ENCODE results near the gene OBP2B. TPM values are rescaled to one million over a fixed set of nuclear protein-coding genes. Genes with fewer than 3 reads are reported as not detected.

Gene OBP2B
- total and polyA plus RNA-seq, 11 donors: 0.38 TPM; not detected in 10

DNA sequence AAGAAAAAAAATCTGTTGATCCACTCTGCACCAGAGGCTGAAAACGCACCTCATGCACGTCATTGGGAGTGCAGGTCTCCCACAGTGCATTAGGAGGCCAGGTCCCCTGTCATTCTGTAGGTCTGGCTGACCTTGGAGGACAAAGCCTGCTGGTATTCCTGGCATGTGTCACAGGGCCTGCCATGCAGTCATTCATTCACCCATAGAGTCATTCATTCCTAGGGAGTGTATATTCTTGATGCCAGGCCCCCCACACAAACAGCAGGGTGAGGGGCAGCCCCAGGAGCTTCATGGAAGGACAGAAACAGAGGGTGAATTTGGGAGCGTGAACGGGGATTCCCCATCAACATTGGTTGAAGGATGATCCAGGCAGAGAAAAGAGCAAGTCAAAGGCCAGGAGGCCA is 47.5 kb downstream of the OBP2B start:
- H3K27ac ChIP-seq: peak overlapping the region in 1 of 12 donors; percentile 3

DNA sequence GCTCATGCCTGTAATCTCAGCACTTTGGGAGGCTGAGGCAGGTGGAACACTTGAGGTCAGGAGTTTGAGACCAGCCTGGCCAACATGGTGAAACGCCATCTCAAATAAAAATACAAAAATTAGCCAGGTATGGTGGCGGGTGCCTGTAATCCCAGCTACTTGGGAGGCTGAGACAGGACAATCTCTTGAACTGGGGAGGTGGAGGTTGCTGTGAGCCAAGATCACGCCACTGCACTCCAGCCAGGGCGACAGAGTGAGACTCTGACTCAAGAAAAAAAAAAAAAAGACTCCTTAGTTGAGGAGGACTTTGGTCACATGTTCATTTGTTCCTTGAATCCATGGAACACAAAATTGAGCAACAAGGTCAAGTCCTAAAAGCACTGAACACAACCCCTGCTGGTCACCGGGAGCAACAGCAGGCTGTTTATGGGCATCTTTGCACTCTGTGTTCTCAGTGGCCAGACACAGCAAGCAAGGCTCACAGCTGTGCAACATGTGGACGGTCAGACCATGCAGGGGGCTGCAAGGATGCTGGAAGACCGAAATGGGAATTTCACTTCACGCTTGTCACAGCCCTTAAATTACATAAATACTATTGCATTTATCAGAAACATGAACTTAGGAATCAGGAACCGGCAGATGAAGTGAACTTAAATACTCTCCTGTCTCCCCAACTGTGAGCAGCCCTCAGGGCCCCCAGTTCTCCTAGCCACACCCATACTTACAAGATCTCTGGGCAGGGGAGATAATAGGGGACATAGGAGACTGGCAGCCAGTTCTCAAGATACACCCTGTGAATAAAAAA is 48.1 kb downstream of the OBP2B start:
- TF ChIP-seq, protein P1, sequence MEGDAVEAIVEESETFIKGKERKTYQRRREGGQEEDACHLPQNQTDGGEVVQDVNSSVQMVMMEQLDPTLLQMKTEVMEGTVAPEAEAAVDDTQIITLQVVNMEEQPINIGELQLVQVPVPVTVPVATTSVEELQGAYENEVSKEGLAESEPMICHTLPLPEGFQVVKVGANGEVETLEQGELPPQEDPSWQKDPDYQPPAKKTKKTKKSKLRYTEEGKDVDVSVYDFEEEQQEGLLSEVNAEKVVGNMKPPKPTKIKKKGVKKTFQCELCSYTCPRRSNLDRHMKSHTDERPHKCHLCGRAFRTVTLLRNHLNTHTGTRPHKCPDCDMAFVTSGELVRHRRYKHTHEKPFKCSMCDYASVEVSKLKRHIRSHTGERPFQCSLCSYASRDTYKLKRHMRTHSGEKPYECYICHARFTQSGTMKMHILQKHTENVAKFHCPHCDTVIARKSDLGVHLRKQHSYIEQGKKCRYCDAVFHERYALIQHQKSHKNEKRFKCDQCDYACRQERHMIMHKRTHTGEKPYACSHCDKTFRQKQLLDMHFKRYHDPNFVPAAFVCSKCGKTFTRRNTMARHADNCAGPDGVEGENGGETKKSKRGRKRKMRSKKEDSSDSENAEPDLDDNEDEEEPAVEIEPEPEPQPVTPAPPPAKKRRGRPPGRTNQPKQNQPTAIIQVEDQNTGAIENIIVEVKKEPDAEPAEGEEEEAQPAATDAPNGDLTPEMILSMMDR (IDR thresholded peaks at IDR 0.05): peak; percentile 57 to 83 (median 70)
- no peak for TF ChIP-seq POLR2A (IDR thresholded peaks at IDR 0.05)
- H3K4me1 ChIP-seq: peaks cover 0 to 41% (median 16%) of the 10 kb centered on the region in 12 donors
- no peaks in the 10 kb centered on the region for H3K9me3 ChIP-seq
- no peak overlapping the region for H3K4me3 ChIP-seq
- peaks cover 0 to 31% (median 0%) of the 10 kb centered on the region in 9 donors for H3K36me3 ChIP-seq
- peak; percentile 65 to 77 (median 76) for ATAC-seq
- peak in 2 of 5 donors; percentile 67 to 79 for DNase-seq
- H3K27me3 ChIP-seq: no peaks in the 10 kb centered on the region
- intact Hi-C loops (cut with DNase I): no loop called here
- peak overlapping the region in 6 of 12 donors; percentile 3 to 47 (median 33) for H3K27ac ChIP-seq
- 54 to 71% (median 64%) methylated on average over 9 of the region's 9 CpGs for WGBS, 4 donors

More for the DNA sequence above, 47.5 kb downstream of the OBP2B start:
- intact Hi-C loops (cut with DNase I): no loop called here
- no peak for TF ChIP-seq POLR2A (IDR thresholded peaks at IDR 0.05)
- TF ChIP-seq, protein P1 (IDR thresholded peaks at IDR 0.05): no peak
- H3K36me3 ChIP-seq: peaks cover 0 to 30% (median 0%) of the 10 kb centered on the region in 9 donors
- DNase-seq (no peak), ATAC-seq (peak in 2 of 4 donors; percentile 3 to 33)
- 61 to 75% (median 70%) methylated on average over 4 of the region's 4 CpGs for WGBS, 4 donors
- no peaks in the 10 kb centered on the region for H3K9me3 ChIP-seq
- no peaks in the 10 kb centered on the region for H3K27me3 ChIP-seq
- peaks cover 0 to 41% (median 16%) of the 10 kb centered on the region in 12 donors for H3K4me1 ChIP-seq
- H3K4me3 ChIP-seq: no peak overlapping the region

DNA sequence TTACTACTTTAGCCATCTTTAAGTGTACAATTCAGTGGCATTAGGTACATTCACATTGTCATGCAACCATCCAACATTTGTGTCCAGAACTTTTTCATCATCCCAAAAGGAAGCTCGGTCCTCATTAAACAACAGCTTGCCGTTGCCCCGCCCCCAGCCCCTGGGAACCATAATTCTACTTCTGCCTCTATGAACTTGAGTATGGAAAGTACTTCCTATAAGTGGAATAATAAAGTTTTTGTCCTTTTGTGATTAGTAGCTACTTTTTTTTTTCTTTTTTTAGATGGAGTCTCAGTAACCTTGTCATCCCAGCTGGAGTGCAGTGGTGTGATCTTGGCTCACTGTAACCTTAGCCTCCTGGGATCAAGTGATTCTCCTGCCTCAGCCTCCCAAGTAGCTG is 50.4 kb downstream of the OBP2B start:
- peaks cover 0 to 31% (median 5%) of the 10 kb centered on the region in 9 donors for H3K36me3 ChIP-seq
- intact Hi-C loops (cut with DNase I): no loop called here
- no peak overlapping the region for H3K4me3 ChIP-seq
- H3K27ac ChIP-seq: no peak overlapping the region
- no peaks in the 10 kb centered on the region for H3K9me3 ChIP-seq
- 87 to 94% (median 89%) methylated on average over 3 of the region's 3 CpGs for WGBS, 4 donors
- H3K4me1 ChIP-seq: peaks cover 0 to 30% (median 13%) of the 10 kb centered on the region in 12 donors
- no peaks in the 10 kb centered on the region for H3K27me3 ChIP-seq
- TF ChIP-seq, protein P1 (IDR thresholded peaks at IDR 0.05): no peak
- TF ChIP-seq POLR2A (IDR thresholded peaks at IDR 0.05): no peak
- DNase-seq: no peak
- no peak for ATAC-seq

Other genes with a start within 250 kb of the OBP2B start
- under 1 TPM in 3 of 9 donors, not detected in 6; 0.31 to 0.39 (median 0.32) TPM for gene GFI1B, start 230.6 kb downstream of the OBP2B start, total RNA-seq
- under 1 TPM; 0.06 to 0.11 TPM for gene GFI1B, start 230.6 kb downstream of the OBP2B start, polyA plus RNA-seq
- gene GTF3C5, start 178.3 kb downstream of the OBP2B start, total RNA-seq: 10 to 100 TPM; 22.9 to 45.8 (median 34.5) TPM
- gene GTF3C5, start 178.3 kb downstream of the OBP2B start, polyA plus RNA-seq: 10 to 100 TPM; 46.7 to 51.7 TPM
- 1 to 10 TPM; 1.1 to 4.0 (median 2.8) TPM for gene CEL, start 147.3 kb downstream of the OBP2B start, total RNA-seq
- gene CEL, start 147.3 kb downstream of the OBP2B start, polyA plus RNA-seq: 1 to 10 TPM in 1 of 2 donors, under 1 TPM in 1; 0.61 to 2.1 TPM
- gene RALGDS, start 88.0 kb downstream of the OBP2B start, total RNA-seq: 10 to 100 TPM; 17.8 to 70.1 (median 26.6) TPM
- gene RALGDS, start 88.0 kb downstream of the OBP2B start, polyA plus RNA-seq: 10 to 100 TPM; 18.3 to 24.8 TPM
- 10 to 100 TPM in 2 of 9 donors, 1 to 10 TPM in 7; 4.6 to 22.5 (median 7.1) TPM for gene GBGT1, start 45.3 kb downstream of the OBP2B start, total RNA-seq
- 1 to 10 TPM; 5.4 to 7.0 TPM for gene GBGT1, start 45.3 kb downstream of the OBP2B start, polyA plus RNA-seq
- gene ABO, start 66.0 kb upstream of the OBP2B start, total RNA-seq: 1 to 10 TPM in 8 of 9 donors, under 1 TPM in 1; 0.91 to 3.5 (median 2.1) TPM
- gene ABO, start 66.0 kb upstream of the OBP2B start, polyA plus RNA-seq: 1 to 10 TPM in 1 of 2 donors, under 1 TPM in 1; 0.43 to 1.9 TPM
- gene SURF6, start 126.9 kb upstream of the OBP2B start, total RNA-seq: 10 to 100 TPM in 6 of 9 donors, 1 to 10 TPM in 3; 9.2 to 16.0 (median 11.1) TPM
- gene SURF6, start 126.9 kb upstream of the OBP2B start, polyA plus RNA-seq: 10 to 100 TPM; 12.3 to 19.6 TPM
- 10 to 100 TPM; 15.5 to 33.8 (median 19.5) TPM for gene MED22, start 138.9 kb upstream of the OBP2B start, total RNA-seq
- 10 to 100 TPM; 12.3 to 30.7 TPM for gene MED22, start 138.9 kb upstream of the OBP2B start, polyA plus RNA-seq
- gene RPL7A, start 139.0 kb upstream of the OBP2B start, total RNA-seq: 1,000 to 10,000 TPM in 4 of 9 donors, 100 to 1,000 TPM in 5; 845 to 1,270 (median 964) TPM
- gene RPL7A, start 139.0 kb upstream of the OBP2B start, polyA plus RNA-seq: 1,000 to 10,000 TPM; 1,266 to 2,727 TPM
- 10 to 100 TPM; 36.8 to 58.1 (median 50.9) TPM for gene SURF1, start 147.2 kb upstream of the OBP2B start, total RNA-seq
- 100 to 1,000 TPM in 1 of 2 donors, 10 to 100 TPM in 1; 70.8 to 104 TPM for gene SURF1, start 147.2 kb upstream of the OBP2B start, polyA plus RNA-seq
- gene SURF2, start 147.3 kb upstream of the OBP2B start, total RNA-seq: 10 to 100 TPM; 10.0 to 24.8 (median 13.6) TPM
- gene SURF2, start 147.3 kb upstream of the OBP2B start, polyA plus RNA-seq: 10 to 100 TPM; 31.1 to 41.1 TPM
- gene SURF4, start 166.8 kb upstream of the OBP2B start, total RNA-seq: 100 to 1,000 TPM in 2 of 9 donors, 10 to 100 TPM in 7; 53.8 to 106 (median 77.8) TPM
- gene SURF4, start 166.8 kb upstream of the OBP2B start, polyA plus RNA-seq: 100 to 1,000 TPM in 1 of 2 donors, 10 to 100 TPM in 1; 31.2 to 185 TPM
- gene STKLD1, start 167.1 kb upstream of the OBP2B start, total RNA-seq: under 1 TPM in 7 of 9 donors, not detected in 2; 0.40 to 0.91 (median 0.52) TPM
- gene STKLD1, start 167.1 kb upstream of the OBP2B start, polyA plus RNA-seq: under 1 TPM; 0.25 to 0.46 TPM
- gene REXO4, start 208.8 kb upstream of the OBP2B start, total RNA-seq: 10 to 100 TPM in 8 of 9 donors, 1 to 10 TPM in 1; 9.6 to 21.5 (median 13.7) TPM
- gene REXO4, start 208.8 kb upstream of the OBP2B start, polyA plus RNA-seq: 10 to 100 TPM; 10.7 to 30.6 TPM
- 1 to 10 TPM; 1.0 to 3.7 (median 2.7) TPM for gene ADAMTS13, start 213.1 kb upstream of the OBP2B start, total RNA-seq
- gene ADAMTS13, start 213.1 kb upstream of the OBP2B start, polyA plus RNA-seq: 1 to 10 TPM in 1 of 2 donors, under 1 TPM in 1; 0.64 to 5.8 TPM

Data from heart left ventricle (tissue), 16 donors.